ENCODE measurements around the gene FAM222A. TPM values are rescaled to one million over a fixed set of nuclear protein-coding genes. Genes with fewer than 3 reads are reported as not detected.

FAM222A gene
- total RNA-seq, 1 experiment from 2014 or later: 2.8 TPM

DNA sequence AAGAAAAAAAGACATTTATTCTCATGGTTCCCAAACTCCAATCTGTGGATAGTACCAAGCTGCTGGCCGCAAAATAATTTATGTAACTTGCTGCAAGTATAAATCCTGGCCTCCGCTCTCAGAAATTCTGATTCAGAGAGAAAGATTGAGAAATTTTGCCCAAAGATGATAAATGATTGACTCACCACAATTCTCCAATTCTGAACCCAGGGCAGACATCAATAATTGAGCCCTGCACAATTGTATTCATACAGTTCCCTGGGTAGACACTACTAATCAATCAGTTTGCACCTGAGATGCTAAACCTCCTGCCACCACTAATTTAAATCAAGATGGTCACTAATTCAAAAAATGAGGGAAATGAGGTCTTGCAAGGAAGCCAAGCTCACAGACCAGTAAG, 81.4 kb downstream of the FAM222A start:
- H4K91ac ChIP-seq (ENCODE audit: insufficient read length, low read depth, low read length): no peak overlapping the region
- no peak overlapping the region for H2BK120ac ChIP-seq (ENCODE audit: low read depth, low read length, poor library complexity, severe bottlenecking)
- H3K4me2 ChIP-seq (ENCODE audit: insufficient read depth, insufficient read length, low read length): no peak overlapping the region
- no peaks in the 10 kb centered on the region for H3K9me3 ChIP-seq (ENCODE audit: control insufficient read depth, low read depth, low read length)
- H2BK5ac ChIP-seq (ENCODE audit: insufficient read length, low read length): no peak overlapping the region
- H2BK12ac ChIP-seq (ENCODE audit: insufficient read length, low read depth, low read length): no peak overlapping the region
- TF ChIP-seq, protein P1, sequence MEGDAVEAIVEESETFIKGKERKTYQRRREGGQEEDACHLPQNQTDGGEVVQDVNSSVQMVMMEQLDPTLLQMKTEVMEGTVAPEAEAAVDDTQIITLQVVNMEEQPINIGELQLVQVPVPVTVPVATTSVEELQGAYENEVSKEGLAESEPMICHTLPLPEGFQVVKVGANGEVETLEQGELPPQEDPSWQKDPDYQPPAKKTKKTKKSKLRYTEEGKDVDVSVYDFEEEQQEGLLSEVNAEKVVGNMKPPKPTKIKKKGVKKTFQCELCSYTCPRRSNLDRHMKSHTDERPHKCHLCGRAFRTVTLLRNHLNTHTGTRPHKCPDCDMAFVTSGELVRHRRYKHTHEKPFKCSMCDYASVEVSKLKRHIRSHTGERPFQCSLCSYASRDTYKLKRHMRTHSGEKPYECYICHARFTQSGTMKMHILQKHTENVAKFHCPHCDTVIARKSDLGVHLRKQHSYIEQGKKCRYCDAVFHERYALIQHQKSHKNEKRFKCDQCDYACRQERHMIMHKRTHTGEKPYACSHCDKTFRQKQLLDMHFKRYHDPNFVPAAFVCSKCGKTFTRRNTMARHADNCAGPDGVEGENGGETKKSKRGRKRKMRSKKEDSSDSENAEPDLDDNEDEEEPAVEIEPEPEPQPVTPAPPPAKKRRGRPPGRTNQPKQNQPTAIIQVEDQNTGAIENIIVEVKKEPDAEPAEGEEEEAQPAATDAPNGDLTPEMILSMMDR (conservative IDR thresholded peaks at IDR 0.05): no peak
- H3K56ac ChIP-seq (ENCODE audit: insufficient read length, low read depth, low read length): no peak overlapping the region
- H3K27ac ChIP-seq (ENCODE audit: insufficient read length, low read depth, low read length): no peak overlapping the region
- H3K4me3 Mint-ChIP-seq: no peak overlapping the region
- WGBS (ENCODE audit: extremely low coverage, insufficient read length, low lambda C conversion rate): no CpG with 5 or more reads among the region's 2 CpGs
- no peak overlapping the region for H3K18ac ChIP-seq (ENCODE audit: insufficient read length, low read depth, low read length)
- H3K4ac ChIP-seq (ENCODE audit: low read depth, low read length): no peak overlapping the region
- H4K20me1 ChIP-seq (ENCODE audit: control insufficient read depth, insufficient read depth, insufficient read length): peaks cover 2% of the 10 kb centered on the region
- DNase-seq: no peak
- H4K5ac ChIP-seq (ENCODE audit: insufficient read length, low read depth, low read length): no peak overlapping the region
- no peak overlapping the region for H2AFZ ChIP-seq (ENCODE audit: low read length)
- no peaks in the 10 kb centered on the region for H3K9me3 Mint-ChIP-seq
- H3K36me3 Mint-ChIP-seq (ENCODE audit: insufficient read depth in 1 of 3, low read depth in 3 of 3): peaks cover 0 to 9% (median 5%) of the 10 kb centered on the region in 3 experiments; a peak in 3 of 7 replicates
- no peaks in the 10 kb centered on the region for H3K27me3 ChIP-seq (ENCODE audit: insufficient read depth, low read length)
- no peak overlapping the region for H2BK15ac ChIP-seq (ENCODE audit: low read depth, low read length)
- no peak overlapping the region for H3K14ac ChIP-seq (ENCODE audit: insufficient read depth, low read length)
- no peak overlapping the region for H2BK20ac ChIP-seq (ENCODE audit: low read depth, low read length, poor library complexity, severe bottlenecking)
- H3K4me1 ChIP-seq (ENCODE audit: insufficient read depth, low read length): no peaks in the 10 kb centered on the region
- no peak overlapping the region for H3K9ac ChIP-seq (ENCODE audit: extremely low read depth, insufficient read length, low read length)
- H3K79me2 ChIP-seq (ENCODE audit: insufficient read depth, low read length): no peaks in the 10 kb centered on the region
- no peaks in the 10 kb centered on the region for H3K79me1 ChIP-seq (ENCODE audit: insufficient read depth, low read depth, low read length, poor library complexity, severe bottlenecking)
- H2AK5ac ChIP-seq (ENCODE audit: insufficient read length, low read length): no peak overlapping the region
- H3K4me1 Mint-ChIP-seq: peaks cover 5 to 9% of the 10 kb centered on the region in 2 experiments
- no peak overlapping the region for H3K23ac ChIP-seq (ENCODE audit: insufficient read length, low read depth, low read length)
- H3K23me2 ChIP-seq (ENCODE audit: insufficient read length, low read depth, low read length, poor library complexity, severe bottlenecking): no peaks in the 10 kb centered on the region
- H4K8ac ChIP-seq (replicated peaks; ENCODE audit: insufficient read length, low read depth, low read length): no peak overlapping the region
- no peak overlapping the region for H3T11ph ChIP-seq (ENCODE audit: low read length)
- H3K27me3 Mint-ChIP-seq (ENCODE audit: low read depth): no peaks in the 10 kb centered on the region
- no peak overlapping the region for H3K27ac Mint-ChIP-seq

Measured in H9 (cell line).